NCI-H345 treated with DMSO at 0.1 percent for 48 hours (cell line): Measurements from ENCODE around the gene RNF123.

Experiments
- DNase-seq: peaks from one replicate; lab custom pipeline; 2025; ENCODE audit not compliant: unreplicated experiment; lab: John Stamatoyannopoulos, UW

RNF123 gene

DNA sequence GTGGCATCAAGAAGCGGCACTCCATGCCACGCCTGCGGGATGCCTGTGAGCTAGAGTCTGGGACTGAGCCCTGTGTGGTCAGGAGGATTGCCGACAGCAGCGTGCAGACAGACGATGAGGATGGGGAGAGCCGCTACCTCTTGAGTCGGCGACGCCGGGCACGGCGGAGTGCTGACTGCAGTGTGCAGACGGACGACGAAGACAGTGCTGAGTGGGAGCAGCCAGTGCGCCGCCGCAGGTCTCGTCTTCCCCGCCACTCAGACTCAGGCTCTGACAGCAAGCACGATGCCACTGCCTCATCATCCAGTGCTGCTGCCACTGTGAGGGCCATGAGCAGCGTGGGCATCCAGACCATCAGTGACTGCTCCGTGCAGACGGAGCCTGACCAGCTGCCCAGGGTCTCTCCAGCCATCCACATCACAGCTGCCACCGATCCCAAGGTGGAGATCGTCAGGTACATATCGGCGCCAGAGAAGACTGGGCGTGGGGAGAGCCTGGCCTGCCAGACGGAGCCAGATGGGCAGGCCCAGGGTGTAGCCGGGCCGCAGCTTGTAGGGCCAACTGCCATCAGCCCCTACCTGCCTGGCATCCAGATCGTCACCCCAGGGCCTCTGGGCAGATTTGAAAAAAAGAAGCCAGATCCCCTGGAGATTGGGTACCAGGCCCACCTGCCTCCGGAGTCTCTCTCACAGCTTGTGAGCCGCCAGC lies 32.0 kb upstream of the RNF123 start:
- DNase-seq: no peak

DNA sequence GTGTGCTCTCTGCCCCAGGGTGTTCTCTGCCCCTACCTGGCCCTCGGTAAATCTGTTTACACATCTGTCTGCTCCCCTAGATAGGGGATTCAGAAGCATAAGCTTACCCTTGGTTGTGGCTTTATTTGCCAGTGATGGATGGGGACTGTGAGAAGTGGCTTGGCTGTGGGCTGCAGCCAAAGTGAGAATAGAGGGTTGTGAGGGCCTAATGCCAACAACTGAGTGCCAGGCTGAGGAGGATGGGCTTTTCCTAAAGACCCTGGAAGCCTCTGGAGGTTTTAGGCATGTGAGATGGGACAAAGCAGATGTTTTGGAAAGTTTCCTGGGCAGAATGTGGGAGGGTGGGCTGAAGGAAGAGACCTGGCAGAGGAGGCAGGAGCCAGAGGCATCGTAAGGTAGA lies 30.6 kb upstream of the RNF123 start:
- no peak for DNase-seq

DNA sequence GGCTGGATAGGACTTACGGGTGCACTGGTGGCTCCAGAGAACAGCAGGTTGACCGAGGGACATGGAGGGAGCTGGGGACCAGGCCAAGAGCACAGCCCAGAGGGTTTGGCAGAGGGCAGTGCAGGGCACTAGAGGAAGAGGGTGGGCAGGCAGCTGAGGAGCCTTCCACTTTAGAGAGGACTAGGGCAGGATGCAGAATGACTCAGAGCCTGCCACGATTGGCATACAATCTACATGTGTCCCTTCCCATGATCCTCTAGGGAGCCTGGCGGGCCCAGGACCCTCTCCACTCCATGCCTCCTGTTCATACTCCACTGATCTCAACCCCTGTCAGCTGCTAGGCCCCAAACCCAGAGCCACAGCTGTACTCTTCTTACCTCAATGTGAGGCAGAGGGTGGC lies 29.6 kb upstream of the RNF123 start:
- DNase-seq: no peak

DNA sequence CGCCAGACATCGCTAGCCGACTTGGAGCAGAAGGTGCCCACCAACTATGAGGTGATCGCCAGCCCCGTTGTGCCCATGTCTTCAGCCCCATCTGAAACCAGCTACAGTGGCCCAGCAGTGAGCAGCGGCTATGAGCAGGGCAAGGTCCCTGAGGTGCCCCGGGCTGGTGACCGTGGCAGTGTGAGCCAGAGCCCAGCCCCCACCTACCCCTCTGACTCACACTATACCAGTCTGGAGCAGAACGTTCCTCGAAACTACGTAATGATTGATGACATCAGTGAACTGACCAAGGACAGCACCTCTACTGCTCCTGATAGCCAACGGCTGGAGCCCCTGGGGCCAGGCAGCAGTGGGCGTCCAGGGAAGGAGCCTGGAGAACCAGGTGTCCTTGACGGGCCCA lies 28.1 kb upstream of the RNF123 start:
- DNase-seq: no peak

DNA sequence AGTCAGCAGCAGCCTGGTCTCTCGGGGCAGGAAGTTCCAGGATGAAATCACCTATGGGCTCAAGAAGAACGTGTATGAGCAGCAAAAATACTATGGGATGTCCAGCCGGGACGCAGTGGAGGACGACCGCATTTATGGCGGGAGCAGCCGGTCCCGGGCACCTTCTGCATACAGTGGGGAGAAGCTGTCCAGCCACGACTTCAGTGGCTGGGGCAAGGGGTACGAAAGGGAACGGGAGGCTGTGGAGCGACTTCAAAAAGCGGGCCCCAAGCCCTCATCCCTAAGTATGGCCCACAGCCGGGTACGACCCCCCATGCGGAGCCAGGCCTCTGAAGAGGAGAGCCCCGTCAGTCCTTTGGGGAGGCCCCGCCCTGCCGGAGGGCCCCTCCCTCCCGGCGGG lies 27.3 kb upstream of the RNF123 start:
- DNase-seq: no peak

DNA sequence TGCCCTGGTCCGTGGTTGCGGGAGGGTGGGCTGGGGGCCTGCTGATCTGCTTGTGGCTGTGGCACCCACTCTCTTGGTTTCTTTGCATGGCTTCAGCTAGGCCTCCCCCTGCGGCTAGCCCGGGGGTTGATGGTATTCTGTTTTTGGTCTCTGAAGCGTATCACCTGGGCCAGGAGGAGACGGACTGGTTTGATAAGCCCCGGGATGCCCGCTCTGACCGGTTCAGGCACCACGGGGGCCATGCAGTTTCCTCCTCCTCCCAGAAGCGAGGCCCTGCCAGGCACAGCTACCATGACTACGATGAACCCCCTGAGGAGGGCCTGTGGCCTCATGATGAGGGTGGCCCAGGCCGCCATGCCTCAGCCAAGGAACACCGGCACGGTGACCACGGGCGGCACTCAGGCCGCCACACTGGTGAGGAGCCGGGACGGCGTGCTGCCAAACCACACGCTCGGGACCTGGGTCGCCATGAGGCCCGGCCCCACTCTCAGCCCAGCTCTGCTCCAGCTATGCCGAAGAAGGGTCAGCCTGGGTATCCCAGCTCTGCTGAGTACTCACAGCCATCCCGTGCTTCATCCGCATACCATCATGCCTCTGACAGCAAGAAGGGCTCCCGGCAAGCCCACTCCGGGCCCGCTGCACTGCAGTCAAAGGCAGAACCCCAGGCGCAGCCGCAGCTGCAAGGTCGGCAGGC lies 26.5 kb upstream of the RNF123 start:
- no peak for DNase-seq

DNA sequence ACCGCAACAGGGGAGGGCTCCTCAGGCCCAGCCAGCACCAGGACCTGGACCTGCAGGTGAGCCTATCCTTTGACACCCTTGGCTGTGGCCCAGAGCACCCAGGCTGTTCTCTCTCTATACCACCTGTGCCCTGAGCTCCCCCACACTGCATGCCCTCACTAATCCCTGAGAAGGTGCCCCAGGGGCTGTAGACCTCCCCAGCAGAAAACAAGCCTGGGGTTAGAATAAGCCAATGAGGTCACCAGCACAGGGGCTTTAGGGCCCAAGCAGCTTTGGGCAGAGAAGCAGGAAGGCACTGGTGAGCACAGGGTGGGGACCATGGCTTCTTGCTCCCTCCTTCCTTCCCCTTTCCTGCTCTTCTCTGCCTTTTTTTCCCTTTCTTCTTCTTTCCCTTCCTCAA lies 25.5 kb upstream of the RNF123 start:
- no peak for DNase-seq

DNA sequence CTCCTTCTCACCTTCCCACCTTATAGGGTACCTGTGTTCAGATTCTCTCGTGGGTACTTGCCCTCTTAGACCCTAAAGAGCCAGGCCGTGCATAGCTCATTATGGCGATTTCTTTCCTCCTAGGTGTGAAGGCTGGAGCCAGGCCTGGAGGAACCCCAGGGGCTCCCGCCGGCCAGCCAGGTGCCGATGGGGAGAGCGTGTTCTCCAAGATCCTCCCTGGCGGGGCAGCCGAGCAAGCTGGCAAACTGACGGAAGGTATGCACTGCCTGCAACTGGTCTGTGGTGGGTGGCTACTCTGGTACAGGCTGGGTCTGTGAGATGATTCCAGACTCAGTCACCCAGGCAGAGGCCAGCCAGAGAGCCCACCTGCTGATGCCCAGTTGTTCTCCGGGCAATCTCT lies 25.1 kb upstream of the RNF123 start:
- no peak for DNase-seq

DNA sequence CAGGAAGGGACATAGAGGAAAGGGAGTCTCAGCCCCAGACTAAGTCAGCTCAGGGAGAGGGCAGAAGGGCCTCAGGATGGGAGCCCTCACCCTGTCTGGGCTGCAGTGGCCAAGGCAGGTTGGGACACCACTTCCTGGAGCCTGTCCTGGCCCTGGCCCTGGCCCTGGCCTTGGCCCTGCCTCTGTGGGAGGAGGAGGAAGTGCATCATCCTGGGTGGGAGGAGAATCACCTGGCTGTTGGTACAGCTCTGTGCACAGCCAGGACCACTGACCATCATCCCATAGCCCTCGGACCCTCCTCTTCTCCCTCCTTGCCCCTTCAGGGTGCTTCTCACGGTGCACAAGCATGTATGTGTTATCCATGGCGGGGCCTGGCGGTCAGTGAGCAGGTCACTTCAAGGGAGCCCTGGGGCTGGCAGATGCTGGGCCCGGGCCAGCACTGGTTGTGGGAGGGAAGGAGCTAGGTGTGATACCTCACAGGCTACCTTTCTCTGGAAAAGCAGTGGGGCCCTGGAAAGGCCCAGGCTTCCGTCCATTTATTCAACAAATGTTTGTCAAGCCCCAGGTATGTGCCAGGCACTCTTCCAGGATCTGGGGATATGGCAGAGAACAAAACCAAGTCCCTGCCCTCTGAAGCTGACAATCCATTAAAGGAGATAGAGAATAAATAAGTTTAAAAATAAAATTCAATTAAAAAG lies 23.4 kb upstream of the RNF123 start:
- DNase-seq: no peak

DNA sequence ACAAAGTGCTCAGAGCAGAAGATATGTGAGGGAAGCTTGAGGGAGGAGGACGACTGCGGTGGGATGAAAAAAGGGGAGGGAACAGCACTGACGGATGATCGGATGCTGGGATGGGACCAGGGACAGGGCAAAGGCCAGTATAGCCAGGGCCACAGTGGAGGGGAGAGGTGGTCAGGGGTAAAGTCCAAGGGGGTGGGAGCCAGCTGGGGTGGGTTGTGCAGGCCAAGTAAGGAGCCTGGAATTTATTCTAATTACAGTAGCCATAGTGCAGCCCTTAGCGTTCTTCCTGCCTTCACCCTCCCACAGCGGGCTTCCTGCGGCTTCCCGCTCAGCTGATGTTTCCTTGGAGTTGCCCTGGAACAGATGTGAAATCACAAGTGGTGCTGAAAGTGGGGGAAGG lies 22.8 kb upstream of the RNF123 start:
- DNase-seq: no peak

DNA sequence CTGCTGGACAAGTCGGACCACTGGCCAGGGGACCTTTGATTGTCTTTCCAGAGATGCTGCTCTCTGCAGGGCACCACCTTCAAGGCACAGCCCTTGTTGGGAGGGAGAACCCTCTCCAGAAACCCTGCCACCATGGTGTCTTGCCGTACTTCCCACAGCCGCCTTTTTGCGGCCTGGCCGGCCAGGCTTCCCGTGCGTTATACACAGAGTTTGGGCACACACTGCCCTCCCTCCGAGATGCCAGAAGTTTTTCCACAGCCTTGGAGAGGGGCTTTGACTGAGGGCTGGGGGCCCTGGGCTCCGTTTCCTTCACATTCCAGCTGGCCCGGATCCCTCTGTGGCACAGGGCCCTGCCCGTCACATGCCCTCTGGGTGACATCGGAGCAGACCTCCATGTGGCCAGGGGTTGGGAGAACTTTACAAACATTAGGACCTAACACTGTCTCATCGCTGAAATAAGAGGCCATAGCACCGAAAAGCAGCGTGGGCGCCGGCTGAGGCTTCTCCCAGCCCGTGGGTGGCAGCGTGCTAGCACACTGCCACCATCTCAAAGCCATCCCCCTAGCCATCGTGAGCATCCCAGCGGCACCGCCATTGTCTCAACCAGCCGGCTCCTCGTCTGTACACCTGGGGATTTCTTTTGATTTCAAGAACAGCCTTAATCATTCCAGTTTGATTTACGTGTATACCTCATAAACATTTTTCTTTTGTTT lies 21.5 kb upstream of the RNF123 start:
- DNase-seq: no peak

DNA sequence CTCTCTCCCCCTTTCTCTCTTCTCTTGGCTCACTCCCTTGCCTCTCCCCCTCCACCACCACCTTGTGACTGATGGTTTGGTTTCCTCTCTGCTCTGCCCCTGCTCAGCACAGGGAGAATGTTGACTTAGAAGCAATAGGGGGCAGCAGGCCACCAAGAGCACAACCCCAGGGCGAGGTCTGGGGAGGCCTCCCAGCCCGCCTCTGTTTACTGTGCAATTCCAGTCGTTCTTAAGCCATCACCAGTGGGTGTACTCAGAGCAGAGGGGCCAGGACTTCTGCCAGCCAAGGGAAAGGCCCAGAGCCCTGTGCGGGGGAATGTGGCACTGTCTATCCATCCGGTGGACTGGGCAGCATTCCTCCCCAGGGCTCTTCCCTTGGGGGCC lies 21.0 kb upstream of the RNF123 start:
- no peak for DNase-seq

DNA sequence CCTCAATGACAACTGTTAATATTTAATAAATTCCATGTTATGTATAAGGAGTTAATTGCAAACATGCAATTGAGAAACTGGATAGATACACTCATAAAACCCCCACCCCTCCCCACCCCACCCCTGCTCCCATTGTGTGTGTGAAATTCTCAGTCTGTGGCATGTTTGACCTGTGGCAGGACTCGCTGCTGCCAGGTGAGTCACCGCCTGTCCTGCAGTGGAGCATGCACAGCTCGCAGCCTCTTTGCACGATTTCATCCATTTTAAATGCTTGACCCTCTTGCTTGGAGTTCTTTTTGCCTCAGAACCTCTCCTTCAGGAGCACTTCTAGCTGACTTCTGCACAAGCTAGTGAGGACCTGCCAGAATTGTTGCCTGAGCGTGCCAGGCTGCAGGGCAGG lies 20.5 kb upstream of the RNF123 start:
- DNase-seq: no peak

DNA sequence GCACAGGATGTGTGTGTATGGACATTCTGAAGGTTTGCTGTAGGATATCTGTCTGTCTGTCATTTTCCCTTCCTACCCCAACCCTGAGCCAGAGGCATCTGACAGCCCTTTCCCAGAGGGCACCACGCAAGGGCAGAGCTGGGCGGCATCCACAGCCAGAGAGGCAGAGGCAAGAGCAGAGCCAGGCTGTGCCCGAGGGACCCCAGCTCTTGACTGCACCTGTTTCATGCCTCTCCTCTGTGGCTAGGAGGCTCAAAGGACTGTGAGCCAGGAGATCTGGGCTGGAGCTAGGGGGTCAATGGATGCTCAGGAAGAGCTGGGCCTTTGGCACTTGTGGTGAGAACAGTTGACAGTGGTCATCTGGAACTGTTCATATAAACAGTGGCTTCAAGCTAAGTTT lies 20.0 kb upstream of the RNF123 start:
- DNase-seq: no peak

DNA sequence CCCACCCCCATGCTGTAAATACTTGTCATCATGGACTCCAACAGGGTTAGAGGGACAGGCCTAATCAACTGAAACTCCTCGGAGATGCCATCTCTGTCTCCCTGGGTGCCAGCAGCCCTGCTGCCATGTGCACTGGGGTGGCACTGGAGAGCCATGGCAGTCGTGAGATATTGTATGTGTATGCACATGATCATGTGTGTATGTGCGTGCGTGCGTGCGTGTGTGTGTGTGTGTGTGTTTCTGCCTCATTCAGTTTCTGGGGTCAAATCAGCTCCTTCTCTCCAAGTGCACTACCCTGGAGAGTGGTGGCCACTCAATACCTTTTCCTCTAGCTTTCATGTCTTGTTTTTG lies 18.4 kb upstream of the RNF123 start:
- no peak for DNase-seq

DNA sequence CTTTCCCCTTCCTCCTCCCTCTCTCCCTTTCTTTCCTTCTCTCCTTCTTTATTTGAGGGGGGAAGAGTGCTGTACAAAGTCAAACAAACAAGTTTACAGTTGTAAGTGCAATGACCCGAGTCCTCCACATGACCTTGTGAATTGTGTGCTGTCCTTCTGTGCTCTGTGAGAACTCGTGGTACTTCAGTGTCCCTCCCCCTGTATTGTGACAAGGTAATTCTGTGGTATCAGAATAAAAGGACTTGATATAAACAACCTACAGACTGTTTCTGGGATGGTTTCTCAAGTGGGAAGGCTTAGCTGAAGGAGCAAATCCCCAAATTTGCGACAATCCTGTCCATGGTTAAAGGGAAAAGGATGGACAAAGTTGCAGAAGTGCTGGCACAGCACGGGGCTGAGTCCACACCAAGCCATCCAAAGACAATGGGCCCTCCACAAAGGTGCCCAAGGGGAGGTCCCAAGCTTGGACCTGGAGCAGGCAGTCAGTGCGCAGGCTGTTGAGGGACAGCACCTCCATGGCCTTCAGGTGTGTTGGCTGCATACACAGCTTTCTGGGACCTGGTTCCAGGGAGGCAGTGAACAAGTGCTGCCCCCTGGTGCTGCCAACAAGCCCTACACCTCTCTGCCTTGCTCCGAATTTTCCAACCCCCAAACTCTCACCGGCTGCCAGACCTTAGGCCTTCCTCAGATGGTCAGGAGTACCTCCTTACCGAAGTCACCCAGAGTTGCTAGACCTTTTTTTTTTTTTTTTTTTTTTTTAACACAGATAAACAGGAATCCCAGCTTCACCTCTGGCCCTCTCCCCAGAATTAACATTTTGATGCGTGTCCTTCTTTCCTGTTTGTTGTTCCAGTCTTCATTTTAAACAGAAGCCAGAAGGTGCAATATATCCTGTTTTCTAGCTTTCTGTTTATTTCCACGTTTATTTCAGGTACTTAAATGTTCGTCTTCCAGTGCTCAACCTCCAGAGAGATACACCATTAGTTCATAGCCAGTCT lies 17.8 kb upstream of the RNF123 start:
- DNase-seq: no peak

DNA sequence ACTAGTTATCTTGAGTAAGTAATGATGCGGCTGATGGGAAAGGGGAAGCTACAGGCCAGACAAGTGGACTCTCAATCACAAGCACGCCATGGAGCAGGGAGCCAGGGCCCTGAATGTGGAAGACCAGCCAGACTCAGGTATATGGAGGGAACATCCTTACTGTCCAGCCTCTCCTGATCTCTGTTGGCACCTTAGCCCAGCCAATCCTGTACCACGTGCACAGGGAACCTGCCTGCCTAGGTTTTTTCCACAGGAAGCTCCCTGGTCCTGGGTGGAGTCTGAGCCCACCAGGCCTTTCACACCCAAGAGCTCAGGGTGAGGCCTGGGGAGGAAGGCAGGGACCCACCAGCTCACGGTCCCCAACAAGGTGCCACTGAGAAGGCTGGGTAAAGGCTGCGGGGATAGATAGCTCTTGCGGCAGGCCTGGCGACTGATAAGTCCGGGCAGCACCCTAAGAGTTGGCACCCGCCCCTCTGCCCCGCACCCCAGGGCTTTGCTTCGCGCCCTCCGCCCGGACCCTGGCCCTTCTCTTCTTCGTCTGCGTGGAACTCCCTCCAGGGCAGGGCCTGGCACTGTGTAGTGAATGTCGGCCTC lies 16.1 kb upstream of the RNF123 start:
- DNase-seq: no peak

DNA sequence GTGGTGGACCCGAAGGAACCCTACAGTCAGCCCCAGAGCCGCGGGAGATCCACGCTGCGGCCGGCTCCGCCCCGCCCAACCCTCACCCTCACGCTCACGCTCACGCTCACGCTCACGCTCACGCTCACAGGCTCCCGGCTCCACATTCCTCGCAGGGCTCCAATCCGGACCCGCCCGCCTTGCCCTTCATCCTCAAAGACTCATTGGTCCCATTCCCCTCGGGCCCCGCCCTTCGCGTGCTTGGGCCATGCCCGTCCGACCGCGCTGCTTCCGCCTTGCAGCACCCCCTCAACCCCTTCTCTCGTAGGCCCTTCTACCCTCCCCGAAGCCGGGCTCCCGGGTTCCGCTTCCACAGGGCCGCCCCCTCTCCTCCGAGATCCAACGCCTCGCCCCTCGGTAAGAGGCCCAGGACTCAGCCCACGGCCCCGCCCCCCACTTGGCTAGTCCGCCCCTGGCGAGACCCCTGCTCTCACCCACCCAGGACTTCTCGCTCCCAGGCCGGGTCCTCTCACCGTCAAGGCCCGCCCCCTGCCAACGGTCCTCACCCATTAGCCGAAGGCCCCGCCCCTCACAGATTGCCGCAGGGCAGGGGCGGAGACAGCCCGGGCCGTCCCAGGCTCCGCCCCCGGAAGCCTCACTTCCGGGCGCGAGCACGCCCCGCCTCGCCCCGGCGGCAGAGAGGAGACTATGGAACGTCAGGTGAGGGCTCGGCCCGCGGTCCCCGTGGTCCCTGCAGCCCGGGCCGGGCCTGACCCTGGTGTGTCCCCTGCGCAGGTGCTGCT lies 15.5 kb upstream of the RNF123 start, which contains the start of gene APEH:
Gene APEH (plus strand): TSS at position 637 of the 782 bp plus-strand sequence. CDS start 51 bp downstream, at position 688.
- no peak for DNase-seq

DNA sequence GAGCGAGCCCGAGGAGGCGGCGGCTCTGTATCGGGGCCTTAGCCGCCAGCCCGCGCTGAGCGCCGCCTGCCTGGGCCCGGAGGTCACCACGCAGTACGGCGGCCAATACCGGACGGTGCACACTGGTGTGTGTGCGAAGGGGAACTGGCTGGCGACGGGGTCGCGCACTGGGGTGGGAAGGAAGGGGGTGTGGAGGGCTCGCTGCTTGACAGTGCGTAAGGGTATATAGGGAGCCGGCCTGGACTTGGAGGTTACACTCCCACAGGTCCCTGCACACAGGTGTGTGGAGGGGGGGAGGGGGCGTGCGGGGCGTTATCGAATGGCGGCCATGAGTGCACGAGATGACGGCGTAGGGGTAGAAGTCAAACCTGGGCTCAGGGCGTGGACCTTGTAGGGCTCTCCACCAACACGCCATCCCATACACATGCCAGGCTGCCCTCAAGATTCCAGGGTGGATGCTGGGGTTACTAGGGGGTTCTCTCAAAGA lies 14.8 kb upstream of the RNF123 start:
- no peak for DNase-seq
